NOMO-1 treated with DMSO at 0.1 percent for 48 hours (cell line): ENCODE measurements around the gene ITGB8.

ENCODE experiments used
- DNase-seq: peaks from one replicate; lab custom pipeline; 2025; ENCODE audit not compliant: unreplicated experiment; lab: John Stamatoyannopoulos, UW

Gene ITGB8

DNA sequence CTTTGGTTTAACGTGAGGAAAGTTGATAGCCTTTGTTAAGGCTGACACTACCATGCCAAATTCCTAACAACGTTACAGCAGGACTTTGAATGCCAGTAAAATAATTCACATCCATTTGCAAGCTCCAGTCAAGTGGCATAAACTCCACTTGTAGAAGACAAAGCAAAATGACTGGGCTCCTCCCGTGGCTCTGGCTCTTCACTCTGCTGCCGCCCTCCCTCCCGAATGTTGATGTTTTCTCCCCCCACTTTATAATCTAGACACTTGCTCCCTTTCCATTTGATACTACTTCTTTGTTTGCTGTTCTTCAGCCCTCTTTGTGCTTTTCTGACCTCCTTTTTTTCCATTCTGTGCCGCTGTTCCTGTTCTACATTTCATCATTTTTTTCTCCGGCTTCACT is 22.8 kb upstream of the ITGB8 start:
- no peak for DNase-seq

DNA sequence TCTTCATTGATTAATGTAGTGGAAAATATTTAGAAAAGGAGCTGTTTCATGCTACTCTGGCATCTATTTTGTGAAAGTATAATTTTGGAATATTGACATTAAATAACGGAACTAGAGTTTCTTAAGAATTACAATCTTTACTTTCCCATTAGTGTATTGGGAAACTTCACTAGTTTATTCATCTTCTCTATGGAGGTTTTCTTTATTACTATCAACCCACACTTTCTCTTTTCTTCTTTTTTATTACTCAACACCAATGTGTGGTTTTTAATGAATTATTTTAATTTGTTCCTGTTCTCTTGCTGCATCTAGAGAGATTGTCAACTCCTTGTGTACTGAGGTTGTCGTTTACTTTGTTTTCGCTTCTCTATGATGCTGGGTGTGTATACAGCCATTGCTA is 20.4 kb upstream of the ITGB8 start:
- no peak for DNase-seq

DNA sequence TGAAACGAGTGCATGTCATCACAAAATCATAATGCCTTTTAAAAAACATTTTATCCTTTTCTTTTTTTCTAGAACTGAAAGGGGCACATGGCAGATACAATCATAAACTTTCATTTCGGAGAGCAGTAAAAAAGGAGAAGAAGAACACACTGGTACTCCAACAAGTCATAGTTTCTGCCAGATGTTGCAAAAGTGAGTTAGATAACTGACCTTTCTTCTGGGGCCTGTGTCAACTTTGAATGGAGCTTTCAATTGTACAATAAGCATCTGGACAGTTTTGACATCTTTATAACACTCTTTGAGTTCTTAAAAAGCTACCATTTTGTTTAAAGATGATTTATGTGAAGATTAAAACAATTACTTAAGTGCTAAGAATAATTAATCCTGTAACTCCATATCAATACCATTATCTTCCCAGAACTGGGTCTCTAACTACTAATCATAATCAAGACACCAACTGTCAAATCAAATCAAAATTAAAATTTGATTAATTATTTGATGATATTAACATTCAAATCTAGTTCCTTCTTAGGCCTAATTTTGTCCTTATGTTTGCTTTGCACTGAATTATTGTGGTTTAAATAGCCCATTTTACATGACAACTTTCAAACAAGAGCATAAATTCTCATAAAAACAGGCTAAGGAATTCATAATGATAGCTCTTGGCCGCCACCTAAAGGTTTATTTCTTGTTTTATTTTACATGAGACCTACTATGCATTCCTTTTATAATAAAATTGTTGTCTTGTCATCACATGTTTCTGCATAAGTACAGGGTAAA is 19.5 kb upstream of the ITGB8 start:
- peak; percentile 61 for DNase-seq

DNA sequence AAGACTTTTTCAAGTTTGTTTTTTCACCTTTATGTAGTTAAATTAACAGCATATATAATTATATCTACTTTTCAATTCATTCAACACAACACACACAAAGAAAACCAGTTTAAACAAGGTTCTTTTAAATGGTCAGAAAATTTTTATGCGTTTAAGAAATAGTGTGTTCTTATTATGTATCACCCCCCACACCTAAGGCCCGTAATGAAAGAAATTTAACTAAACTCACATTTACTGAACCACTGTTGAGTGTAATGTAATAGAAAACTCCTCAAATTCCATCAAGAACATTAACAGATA is 19.0 kb upstream of the ITGB8 start:
- no peak for DNase-seq

DNA sequence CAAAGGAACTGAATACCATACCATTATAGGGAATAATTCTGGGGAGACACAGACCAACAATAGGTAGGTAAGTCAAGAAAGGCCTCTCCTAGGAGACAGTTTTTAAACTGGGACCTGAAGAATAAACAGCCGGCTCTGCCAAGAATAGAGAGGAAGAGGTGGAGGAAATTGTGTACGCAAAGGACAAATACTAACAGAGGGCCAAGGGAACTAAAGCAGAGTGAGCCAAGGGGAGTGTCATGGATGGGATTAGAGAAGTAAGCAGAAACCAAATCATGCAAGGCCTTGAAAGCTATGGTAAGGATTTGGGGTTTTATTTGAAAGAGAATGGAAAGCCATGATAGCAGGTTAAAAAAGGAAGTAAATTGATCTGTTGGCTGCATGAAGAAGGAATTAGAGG is 18.1 kb upstream of the ITGB8 start:
- DNase-seq, result no peak

DNA sequence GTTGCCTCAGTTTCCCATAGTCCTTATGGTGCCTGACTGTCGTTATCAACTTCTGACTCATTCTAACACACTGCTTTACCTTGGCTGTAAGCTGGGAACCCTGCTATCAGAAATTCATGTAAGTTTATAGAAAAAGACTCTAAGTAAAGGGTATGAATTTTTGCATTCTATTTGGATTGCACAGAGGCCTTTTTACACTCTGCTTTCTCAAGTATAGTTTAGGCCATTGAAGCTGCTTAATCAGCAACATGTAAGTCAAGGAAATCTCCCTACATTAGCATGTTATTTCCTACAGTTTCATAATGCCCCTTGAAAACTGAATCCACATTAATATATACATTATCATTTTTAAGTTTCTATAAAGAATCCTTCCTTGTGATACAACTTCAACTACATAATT is 17.1 kb upstream of the ITGB8 start:
- DNase-seq, result no peak

DNA sequence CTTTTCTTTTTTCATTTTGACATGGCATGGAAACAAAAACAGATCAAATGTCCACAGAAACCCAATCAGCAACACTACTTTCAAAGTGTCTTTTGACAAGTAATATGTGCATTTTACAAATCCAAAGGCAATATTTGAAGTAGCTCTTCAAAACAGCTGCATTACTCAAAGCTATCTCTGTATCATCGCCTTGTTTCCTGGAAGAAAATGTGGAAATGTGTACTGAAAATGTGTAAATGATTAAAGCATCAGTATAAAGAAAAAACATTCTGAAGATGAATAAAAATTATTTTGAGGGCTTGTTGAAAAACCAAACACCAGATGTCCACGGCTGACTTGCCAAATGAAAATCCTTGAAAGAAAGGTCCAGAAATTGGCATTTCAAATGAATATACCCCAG is 16.5 kb upstream of the ITGB8 start:
- no peak for DNase-seq

DNA sequence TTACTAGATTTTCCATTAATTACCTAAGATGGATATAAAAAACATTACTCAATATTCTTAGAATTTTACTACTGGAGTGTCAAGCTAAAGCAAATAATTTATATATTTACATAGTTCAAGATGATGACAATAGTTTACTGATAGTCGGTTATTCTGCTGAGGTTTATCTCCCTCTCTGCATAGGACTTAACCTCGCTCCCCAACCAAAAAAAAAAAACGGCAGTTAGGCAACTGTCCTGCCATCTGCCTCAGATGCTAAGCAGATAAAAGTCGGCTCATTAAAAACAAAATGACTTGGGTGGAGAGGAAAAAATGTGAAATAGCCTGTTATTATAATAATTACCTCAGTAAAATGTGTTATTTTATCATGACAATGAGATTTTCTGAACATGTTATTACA is 14.0 kb upstream of the ITGB8 start:
- no peak for DNase-seq

DNA sequence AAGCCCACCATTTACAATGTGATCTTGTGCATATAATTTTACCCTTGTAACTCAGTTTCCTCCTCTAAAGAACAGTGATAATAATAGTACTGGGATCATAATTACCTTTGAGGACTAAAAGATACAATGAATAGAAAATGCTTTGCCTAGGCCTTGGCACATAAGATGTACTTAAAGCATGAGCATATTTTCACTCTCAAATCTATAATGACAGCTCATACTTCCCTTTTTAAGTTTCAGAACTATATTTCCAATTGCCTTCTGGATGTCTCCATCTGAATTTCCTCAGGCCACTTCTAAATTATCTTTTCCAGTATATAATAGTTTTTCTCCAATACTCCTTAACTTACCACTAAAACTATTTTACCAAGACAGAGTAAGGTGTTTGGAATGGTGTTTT is 13.3 kb upstream of the ITGB8 start:
- DNase-seq, result peak; percentile 59

DNA sequence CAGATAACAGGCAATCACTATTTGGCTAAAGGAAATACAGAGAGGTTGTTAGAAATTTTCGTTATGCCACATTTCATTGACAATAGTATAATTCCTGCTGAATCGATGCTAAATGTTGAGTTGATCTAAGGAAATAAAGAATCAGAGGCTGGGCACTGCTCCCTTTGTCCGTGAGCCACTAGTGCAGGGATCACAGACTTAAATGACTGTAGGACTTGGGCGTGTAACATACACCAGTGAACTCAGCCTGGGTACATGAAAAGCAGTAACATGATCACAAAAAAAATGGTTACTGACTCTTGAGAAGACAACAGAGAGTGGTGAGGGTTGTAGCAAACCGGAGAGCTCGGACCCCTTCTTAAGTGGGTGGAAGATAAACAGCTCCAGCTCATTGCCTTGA is 11.8 kb upstream of the ITGB8 start:
- DNase-seq, result no peak

DNA sequence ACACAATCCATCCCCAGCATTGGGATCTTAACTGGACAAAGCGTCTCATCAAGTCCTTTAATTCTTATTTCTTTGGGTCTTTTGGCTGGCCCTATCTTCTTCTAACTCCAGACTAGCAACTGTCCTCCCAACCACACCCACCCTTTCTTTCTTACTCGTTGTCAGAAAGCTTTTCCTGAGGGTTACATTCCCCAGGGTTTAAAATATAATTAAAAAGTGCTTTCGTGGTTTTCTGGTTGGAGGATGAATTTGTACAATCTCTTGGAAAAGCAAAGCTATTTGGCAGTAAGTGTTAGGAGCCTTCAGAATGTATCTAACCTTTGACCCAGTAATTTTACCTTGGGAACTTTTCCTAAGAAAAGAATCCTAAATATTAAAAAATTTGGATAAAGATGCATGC is 10.4 kb upstream of the ITGB8 start:
- DNase-seq, result no peak

DNA sequence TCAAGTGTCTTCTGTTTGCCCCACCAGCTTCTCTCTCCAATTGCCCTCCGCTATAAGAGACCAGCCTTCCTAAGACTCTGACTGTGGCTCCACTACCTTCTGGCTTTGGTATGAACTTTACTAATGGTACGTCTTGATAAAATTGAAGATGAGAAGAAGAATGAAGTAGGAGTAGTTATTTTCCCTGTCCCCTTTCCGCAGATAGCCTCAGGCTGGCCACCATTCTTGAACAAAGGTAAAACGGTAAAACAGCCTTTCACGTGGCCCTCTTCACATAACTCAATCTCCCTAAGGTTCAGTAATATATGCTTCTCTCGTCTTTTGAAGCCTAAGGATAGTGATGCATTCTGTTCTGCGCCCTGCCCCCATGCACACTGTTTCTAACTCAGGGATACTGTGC is 9.9 kb upstream of the ITGB8 start:
- DNase-seq, result no peak

DNA sequence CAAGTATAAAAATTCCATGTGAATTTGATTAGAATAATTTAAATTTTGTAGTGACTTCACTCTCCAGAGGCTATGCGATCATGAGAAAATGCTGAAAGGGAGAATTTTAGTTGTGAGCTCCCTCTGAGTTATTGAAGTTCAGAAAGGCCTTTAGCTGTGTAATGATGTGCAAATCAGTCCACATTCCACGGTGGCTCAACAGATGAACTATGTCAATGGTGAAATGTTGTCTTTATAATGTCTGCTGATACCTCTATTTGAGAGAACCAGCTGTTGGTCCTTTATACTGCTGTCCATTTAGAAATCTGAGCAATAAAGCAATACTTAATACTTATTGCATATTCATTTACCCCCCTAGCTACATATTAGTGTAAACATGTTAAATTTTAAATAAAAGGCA is 7.1 kb upstream of the ITGB8 start:
- DNase-seq, result no peak

DNA sequence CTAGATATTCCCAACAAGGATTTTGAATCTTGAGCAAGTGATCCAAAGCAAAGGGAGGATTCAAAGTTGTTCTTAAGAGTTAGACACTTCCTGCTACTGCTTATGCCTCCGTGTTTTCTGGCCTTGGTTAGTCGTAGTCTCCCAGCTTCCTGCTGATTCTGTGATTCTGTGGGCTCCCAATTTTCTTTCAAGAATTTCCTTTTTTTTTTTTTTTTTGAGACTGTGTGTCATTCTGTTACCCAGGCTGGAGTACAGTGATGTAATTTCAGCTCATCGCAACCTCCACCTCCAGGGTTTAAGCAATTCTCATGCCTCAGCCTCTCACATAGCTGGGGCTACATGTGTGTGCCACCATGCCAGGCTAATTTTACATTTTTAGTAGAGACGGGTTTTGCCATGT is 4.4 kb upstream of the ITGB8 start:
- DNase-seq, result no peak

DNA sequence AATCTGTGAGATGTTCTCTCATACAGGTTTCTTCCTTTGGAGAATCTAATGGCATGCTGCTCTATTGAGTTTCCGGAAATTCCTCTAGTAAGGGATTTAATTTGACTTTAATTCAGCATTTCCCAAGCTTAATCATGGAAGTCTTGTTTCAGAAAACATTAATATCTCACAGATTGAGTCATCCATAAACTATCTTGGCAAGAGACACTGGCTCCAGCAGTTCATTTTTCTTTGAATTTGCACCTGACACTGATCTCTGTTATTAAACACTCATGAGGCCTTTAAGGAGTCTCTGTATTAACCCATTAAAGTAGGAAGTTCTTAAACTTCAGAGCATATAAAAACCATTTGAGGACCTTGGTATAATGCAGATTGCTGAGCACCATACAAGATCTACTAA is 3.6 kb upstream of the ITGB8 start:
- DNase-seq, result no peak

DNA sequence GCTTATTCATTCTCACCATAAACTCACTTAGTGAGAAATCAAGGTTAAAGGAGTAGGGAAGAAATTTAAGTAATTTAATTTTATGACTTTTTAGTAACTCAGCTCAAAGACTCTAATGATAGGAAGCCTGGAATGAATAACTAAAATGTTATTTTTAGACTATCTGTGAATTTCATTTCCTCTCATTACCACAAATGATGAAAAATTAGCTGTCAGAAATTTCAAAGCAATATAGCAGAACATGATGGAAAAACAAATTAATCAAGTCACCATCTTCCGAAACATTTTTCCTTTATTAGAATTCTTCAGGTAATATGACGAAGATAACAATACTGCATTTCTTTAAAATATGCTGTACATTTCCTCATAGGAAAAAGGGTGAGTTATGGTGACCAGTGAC is 2.7 kb upstream of the ITGB8 start:
- DNase-seq, result no peak

DNA sequence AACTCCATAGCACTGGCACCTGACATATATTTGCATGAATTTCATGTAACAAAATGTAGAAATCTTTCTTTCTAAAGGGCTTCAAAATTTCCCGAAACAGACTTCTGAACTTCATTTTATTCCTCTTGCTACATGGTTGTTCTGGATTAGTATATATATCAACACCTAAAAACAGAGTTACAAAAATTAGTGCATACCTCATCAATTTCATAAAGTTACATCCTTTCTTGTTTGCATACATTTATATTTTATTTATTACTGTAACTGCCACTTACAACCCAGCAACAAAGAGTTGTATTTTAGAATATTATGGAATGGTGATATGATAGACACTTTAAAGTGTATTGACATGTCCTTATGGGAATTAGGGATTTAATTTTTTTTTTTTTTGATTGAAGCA is 2.0 kb upstream of the ITGB8 start:
- no peak for DNase-seq

DNA sequence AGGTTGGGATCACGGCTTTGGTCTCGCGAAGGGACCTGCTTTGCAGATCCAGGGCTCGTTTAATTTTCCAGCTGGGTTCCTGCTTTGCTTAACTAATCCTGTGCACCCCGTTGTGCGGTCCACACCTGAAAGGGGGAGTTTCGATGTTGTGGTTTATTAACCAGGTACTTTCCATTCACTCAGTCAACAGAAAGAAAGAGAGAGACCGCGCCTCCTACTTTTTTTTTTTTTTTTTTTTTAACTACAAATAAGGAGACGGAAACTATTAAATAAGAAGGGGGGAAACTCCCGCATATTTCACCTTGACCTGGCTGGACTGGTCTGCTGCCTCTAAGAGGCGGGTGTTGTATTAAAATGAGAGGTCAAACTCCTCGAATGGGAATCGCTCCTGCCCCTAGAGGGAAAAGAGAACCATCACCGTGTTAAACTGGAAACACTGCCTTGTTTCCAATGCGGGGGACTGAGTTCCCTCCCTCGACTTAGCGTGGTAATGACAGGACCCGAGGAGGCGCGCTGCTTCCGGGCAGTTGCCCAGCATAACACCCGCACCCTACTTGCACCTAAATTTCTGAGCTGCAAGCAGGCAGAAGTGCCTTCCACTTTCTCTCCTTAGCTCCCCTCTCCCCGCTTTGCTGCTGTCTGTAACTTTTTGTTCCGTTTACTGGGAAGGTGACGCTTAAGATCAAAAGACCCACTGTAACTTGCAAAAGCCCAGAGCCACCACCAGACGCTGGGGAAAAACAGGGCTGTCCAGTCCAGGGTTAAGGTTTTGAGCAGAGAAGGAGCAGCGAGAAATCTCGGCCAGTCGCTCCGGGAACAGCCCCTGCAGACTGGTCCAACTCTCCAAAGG is 1.1 kb upstream of the ITGB8 start:
- DNase-seq, result no peak

DNA sequence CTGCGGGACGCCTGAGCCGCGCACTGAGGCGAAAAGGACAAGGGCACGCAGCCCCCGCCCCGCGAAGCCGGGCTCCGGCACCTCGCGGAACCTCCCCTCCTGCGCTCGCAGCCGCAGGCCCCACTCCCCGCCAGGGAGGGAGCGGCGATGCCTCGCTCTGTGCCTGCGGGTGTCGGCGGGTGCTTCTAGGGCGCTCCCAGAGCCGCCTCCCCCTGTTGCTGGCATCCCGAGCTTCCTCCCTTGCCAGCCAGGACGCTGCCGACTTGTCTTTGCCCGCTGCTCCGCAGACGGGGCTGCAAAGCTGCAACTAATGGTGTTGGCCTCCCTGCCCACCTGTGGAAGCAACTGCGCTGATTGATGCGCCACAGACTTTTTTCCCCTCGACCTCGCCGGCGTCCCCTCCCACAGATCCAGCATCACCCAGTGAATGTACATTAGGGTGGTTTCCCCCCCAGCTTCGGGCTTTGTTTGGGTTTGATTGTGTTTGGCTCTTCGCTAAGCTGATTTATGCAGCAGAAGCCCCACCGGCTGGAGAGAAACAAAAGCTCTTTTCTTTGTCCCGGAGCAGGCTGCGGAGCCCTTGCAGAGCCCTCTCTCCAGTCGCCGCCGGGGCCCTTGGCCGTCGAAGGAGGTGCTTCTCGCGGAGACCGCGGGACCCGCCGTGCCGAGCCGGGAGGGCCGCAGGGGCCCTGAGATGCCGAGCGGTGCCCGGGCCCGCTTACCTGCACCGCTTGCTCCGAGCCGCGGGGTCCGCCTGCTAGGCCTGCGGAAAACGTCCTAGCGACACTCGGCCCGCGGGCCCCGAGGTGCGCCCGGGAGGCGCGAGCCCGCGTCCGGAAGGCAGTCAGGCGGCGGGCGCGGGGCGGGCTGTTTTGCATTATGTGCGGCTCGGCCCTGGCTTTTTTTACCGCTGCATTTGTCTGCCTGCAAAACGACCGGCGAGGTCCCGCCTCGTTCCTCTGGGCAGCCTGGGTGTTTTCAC is 519 bp downstream of the ITGB8 start:
- no peak for DNase-seq

DNA sequence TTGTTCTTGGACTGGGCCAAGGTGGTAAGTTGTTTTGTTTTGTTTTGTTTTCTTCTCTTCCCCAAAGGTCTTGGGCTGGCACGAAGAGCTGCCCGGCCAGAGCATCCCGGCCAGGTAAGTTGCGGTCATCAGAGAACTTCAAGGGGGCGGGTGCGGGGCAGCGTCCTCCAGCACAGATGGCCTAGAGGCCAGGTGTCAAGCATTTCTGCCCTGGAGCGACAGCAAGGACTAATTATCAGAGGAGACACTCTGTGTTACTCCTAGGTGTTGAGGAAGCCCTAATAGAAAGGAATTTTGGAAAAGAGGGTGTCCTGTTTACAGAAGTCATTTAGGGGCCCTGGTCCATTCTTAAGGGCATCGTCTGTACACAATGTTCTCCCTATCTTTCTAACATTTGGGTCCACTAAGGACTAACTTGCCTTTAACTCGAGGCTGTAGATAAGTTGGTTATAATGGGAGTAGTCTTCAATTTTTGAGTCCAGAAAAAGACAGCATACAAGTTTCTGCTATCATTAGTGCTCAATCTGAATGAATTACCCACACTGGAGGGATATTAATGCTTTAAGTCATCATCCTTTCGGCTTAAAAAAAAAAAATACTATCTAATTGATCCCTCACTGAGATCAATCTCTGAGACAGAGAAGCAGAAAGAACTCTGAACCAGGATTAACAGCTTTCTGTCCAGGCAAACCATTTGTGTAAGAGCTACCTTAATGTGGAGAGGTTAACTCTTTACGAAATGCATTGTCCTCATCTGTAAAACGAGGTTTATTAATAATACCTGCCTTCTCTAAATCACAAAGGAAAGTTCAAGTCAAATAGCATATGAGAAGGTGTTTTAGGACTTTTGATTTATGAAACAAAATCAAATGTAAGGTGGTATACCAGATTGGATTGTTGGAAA is 1.5 kb downstream of the ITGB8 start:
- DNase-seq, result no peak

DNA sequence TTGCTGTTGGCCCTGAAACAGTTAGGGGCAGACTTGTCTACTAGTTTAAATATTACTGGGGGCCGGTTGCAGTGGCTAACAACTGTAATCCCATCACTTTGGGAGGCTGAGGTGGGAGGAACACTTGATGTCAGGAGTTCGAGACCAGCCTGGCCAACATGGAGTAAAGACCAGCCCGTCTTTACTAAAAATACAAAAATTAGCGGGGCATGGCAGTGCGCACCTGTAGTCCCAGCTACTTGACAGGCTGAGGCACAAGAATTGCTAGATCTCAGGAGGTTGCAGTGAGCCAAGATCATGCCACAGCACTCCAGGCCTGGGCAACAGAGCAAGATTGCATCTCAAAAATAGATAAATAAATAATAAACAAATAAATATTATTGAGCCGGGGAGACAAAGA is 7.6 kb downstream of the ITGB8 start:
- DNase-seq, result no peak
